Fibroblast of pulmonary artery (primary cell): ENCODE results near the gene FTMT.
"Not testable (repeated sequence)": the region's sequence is repeated elsewhere in the genome, so short reads cannot be mapped to it uniquely, and the experiment has no call there.

Experiments used
- DNase-seq: peaks from one replicate; pipeline ENCODE4 v3.0.0-alpha.2; 2010; ENCODE audit warnings: low read depth
- H3K4me3 ChIP-seq: replicated peaks from 2 replicates; pipeline ENCODE4 v1.5.1; 2011; ENCODE audit warnings: low read depth, mild to moderate bottlenecking, control low read depth, low read length, moderate library complexity
- TF ChIP-seq, protein P1 (sequence below): IDR thresholded peaks from 2 replicates; pipeline ENCODE4 v1.5.1; 2011; ENCODE audit warnings: mild to moderate bottlenecking, control low read depth, low read length, inconsistent platforms; ENCODE audit errors: missing control alignments

The FTMT gene

DNA sequence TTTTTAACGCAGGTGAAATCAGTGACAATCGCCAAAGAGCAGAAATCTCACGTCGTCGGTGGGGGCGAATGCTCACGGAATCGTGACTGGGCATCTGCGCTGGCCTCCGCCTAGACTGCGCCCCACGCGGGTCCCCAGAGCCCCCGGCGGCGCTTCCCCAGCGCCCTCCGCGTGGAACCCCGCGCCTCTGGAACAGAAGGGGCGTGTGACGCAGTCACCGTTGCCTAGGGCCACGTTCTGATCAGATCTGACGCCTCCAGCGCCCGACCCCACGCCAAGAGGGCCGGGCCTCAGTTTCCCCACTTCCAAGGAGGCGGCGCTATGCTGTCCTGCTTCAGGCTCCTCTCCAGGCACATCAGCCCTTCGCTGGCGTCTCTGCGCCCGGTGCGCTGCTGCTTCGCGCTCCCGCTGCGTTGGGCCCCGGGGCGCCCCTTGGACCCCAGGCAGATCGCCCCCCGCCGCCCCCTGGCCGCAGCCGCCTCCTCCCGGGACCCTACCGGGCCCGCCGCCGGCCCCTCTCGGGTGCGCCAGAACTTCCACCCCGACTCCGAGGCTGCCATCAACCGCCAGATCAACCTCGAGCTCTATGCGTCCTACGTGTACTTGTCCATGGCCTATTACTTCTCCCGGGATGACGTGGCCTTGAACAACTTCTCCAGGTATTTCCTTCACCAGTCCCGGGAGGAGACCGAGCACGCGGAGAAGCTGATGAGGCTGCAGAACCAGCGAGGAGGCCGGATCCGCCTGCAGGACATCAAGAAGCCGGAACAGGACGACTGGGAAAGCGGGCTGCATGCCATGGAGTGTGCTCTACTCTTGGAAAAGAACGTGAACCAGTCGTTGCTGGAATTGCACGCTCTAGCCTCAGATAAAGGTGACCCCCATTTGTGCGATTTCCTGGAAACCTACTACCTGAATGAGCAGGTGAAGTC, at the start of gene FTMT:
Gene FTMT (plus strand): TSS at position 240 of the 932 bp plus-strand sequence. CDS start 82 bp downstream, at position 322.
- H3K4me3 ChIP-seq = no peak within 1 kb of the TSS
- TF ChIP-seq, protein P1, sequence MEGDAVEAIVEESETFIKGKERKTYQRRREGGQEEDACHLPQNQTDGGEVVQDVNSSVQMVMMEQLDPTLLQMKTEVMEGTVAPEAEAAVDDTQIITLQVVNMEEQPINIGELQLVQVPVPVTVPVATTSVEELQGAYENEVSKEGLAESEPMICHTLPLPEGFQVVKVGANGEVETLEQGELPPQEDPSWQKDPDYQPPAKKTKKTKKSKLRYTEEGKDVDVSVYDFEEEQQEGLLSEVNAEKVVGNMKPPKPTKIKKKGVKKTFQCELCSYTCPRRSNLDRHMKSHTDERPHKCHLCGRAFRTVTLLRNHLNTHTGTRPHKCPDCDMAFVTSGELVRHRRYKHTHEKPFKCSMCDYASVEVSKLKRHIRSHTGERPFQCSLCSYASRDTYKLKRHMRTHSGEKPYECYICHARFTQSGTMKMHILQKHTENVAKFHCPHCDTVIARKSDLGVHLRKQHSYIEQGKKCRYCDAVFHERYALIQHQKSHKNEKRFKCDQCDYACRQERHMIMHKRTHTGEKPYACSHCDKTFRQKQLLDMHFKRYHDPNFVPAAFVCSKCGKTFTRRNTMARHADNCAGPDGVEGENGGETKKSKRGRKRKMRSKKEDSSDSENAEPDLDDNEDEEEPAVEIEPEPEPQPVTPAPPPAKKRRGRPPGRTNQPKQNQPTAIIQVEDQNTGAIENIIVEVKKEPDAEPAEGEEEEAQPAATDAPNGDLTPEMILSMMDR = no peak

DNA sequence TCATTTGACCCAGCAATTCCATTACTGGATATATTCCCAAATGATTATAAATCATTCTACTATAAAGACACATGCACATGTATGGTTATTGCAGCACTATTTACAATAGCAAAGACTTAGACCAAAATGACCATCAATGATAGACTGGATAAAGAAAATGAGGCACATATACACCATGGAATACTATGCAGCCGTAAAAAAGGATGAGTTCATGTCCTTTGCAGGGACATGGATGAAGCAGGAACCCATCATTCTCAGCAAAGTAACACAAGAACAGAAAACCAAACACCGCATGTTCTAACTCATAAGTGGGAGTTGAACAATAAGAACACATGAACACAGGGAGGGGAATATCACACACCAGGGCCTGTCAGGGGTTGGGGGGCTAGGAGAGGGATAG, 46.4 kb upstream of the FTMT start:
- not testable (repeated sequence) for DNase-seq, H3K4me3 ChIP-seq

More for the DNA sequence above, at the start of gene FTMT:
- no peak for DNase-seq

DNA sequence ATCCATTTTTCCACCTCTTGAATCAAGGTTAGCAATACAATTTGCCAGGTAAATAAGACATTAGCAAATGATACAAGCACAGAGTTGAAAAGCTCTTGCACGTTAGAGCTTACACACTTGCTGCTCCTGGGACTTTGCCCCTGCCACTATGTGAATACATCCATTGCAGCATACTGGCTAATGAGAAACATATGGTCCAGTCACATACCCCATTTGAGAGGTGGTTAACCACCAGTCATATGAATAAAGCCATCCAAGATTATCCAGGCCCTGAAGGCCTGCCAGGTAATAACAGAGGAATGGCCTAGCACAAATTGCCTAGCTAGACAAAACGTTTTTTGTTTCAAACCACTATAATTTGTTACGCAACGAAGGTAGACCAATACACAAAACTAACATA, 45.8 kb upstream of the FTMT start:
- TF ChIP-seq, protein P1 = no peak

DNA sequence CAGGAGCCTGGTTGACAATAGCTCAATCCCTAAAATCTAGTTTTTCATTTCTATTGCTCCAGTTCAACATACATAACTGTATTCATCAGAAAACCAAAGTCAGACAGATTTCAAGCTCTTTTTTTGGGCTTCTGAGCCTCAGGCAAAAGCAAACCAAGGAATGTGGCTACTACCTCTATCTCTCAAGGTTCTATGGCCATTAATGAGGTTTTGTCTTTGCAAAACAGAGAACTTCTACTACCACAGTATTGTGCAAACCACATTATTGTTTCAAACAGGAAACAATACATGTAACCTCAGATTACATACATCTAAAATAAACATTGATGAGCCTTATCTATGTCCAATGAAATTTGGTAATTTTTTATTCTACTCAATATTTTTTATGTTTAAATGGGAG, 35.5 kb upstream of the FTMT start:
- TF ChIP-seq, protein P1 = no peak
- H3K4me3 ChIP-seq = no peak overlapping the region
- DNase-seq = no peak

More for the DNA sequence above, 45.8 kb upstream of the FTMT start:
- no peak for DNase-seq
- H3K4me3 ChIP-seq = no peak overlapping the region

DNA sequence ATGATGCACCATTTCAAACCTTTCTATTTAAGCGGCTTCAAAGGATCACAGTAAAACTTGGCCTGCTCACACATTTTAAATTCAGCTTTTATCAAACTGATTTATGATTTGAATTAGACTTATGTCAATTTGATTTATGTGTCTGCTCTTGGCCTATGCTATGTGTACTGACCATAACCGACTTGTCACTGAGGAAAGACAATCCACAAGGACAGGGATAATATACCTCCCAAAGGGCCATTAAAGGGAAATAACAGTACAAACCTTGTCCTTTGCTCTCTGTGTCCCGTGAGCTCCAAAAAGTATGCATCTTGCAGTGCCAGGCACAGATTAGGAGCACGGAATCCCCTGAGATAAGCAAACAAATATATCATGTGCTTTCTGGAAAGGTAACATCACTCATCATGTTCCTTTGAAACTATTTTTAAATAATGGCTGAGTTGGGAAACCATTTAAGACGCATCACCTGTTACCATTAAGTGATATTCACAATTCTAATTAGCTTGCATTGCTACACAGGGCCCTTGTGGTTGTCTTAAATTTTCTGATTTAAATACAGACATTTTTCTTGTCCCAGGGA, 31.9 kb upstream of the FTMT start:
- TF ChIP-seq, protein P1 = no peak
- no peak for DNase-seq
- H3K4me3 ChIP-seq = no peak overlapping the region

DNA sequence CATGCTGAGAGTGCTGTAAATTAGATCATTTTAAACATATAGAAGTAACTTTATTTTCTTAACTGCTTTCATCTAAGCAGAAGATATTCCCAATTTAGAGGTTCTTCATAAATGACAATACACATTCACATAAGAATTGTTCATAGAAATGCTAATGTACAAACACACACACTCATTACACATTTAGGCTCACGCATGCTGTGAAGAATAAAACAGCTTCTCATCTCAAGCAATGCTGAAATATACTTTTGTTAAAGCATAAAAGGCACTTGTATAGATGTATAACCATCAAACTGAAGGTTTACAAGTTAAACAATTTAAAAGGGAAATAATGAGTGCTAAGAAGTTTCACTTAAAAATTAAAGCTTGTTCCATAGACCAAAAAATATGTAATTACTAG, 18.1 kb upstream of the FTMT start:
- no peak for DNase-seq
- H3K4me3 ChIP-seq = no peak overlapping the region
- TF ChIP-seq, protein P1 = no peak

DNA sequence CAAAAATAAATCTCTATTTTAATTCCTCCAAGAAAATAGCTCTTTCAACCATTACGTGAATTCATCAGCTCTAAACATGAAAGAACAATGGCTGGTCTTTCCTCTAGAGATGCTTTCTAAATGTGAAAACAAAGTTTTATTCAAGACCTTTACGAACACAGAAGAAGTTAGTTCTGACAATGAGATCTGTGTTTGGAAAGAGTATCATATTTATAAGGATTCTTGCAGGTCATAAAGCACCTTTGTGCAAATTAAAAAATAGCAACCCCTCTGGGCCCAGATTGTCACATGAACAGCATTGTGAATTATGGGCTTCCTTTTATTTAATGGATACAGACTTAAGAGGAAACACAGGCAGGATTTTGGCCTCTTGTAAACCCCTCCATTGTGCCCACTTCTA, 17.7 kb upstream of the FTMT start:
- DNase-seq = no peak
- no peak overlapping the region for H3K4me3 ChIP-seq
- TF ChIP-seq, protein P1 = no peak
